Esophagus muscularis mucosa (tissue), 4 donors: ENCODE data around the gene SF3A2. TPM values are rescaled to one million over a fixed set of nuclear protein-coding genes. Genes with fewer than 3 reads are reported as not detected.

Source experiments
- DNase-seq: peaks from one replicate; pipeline ENCODE4 v3.0.0-alpha.2; 2017; ENCODE audit errors: extremely low spot score
- H3K27ac ChIP-seq, 4 donors: fragments of 200-600 bp; sonication (generic); replicated peaks in 1 of 4; 1 replicate in 3 of 4; 2 replicates in 1 of 4; pipeline ENCODE4 v1.5.1; 2016 to 2019; ENCODE audit warnings: mild to moderate bottlenecking in 1 of 4
- H3K27me3 ChIP-seq, 4 donors: fragments of 200-600 bp; sonication (generic); one replicate each; pipeline versions ENCODE4 v1.5.1 to v1.6.0; 2016 to 2019
- H3K36me3 ChIP-seq, 4 donors: fragments of 200-600 bp; sonication (generic); one replicate each; pipeline ENCODE4 v1.5.1; 2016 to 2019
- H3K4me1 ChIP-seq, 4 donors: fragments of 200-600 bp; sonication (generic); one replicate each; pipeline ENCODE4 v1.5.1; 2016 to 2019
- H3K4me3 ChIP-seq, 4 donors: fragments of 200-600 bp; sonication (generic); 1 replicate in 2 of 4; 2 replicates in 2 of 4; pipeline ENCODE4 v1.5.1; 2016 to 2019; ENCODE audit warnings: mild to moderate bottlenecking in 4 of 4, moderate library complexity in 1 of 4
- H3K9me3 ChIP-seq, 4 donors: fragments of 200-600 bp; sonication (generic); 1 replicate in 3 of 4; 2 replicates in 1 of 4; pipeline ENCODE4 v1.5.1; 2016 to 2019
- CTCF ChIP-seq, 3 experiments: fragments of 200-600 bp in 2 of 3; fragments of 450-650 bp in 1 of 3; sonication (generic) in 2 of 3; IDR thresholded peaks; one replicate each; pipeline ENCODE4 v1.5.1; 2017 to 2019; ENCODE audit warnings: antibody characterized with exemption in 3 of 3, mild to moderate bottlenecking in 2 of 3, moderate library complexity in 1 of 3
- EP300 ChIP-seq: sonication (generic); formaldehyde crosslinking; IDR thresholded peaks from one replicate; pipeline ENCODE4 v1.6.1; 2017; ENCODE audit warnings: antibody characterized with exemption
- POLR2A ChIP-seq: fragments of 450-650 bp; IDR thresholded peaks from one replicate; pipeline ENCODE4 v1.6.1; 2017; ENCODE audit warnings: antibody characterized with exemption, moderate library complexity, mild to moderate bottlenecking, low read depth
- POLR2AphosphoS5 ChIP-seq, 2 donors: sonication (generic); formaldehyde crosslinking; IDR thresholded peaks; one replicate each; pipeline ENCODE4 v1.6.1; 2017; ENCODE audit warnings: antibody characterized with exemption in 2 of 2
- WGBS: methylation state at CpG from one replicate; pipeline ENCODE4 v1.1.5; 2018; 5-methylcytosine and 5-hydroxymethylcytosine counted together
- intact Hi-C: fragments of 100-400 bp; cut with DNase I; formaldehyde crosslinking; loops from one replicate; pipeline ENCODE4 v1.15.1; 2023
- total RNA-seq, 4 donors: library from RNA; depleted of rRNA; stranded (reverse); fragments of >200 nt; gene quantifications; one replicate each; pipeline versions ENCODE4 v1.1.0 to v1.2.1, GENCODE V29; 2016

Gene SF3A2
- total RNA-seq = 10 to 100 TPM; 29.5 to 56.9 (median 35.3) TPM

GRCh38 chr19:2236314-2237050 lies at the start of gene SF3A2, which contains the start of gene PLEKHJ1:
TSS of gene SF3A2 (plus strand) at chr19:2236824. CDS start at chr19:2243419, 6,595 bp downstream.
TSS of gene PLEKHJ1 (minus strand) at chr19:2236329. CDS start at chr19:2236248, 81 bp downstream.
- H3K4me1 ChIP-seq = peaks cover 66 to 86% (median 71%) of the 10 kb centered on the region in 4 donors
- peak; percentile 99 for DNase-seq
- no peaks in the 10 kb centered on the region for H3K9me3 ChIP-seq
- WGBS = 1% methylated on average over 17 of the region's 80 CpGs
- H3K36me3 ChIP-seq = peaks cover 7 to 30% (median 27%) of the 10 kb centered on the region in 4 donors
- no peak for TF ChIP-seq EP300
- peak; percentile 74 for TF ChIP-seq POLR2A
- TF ChIP-seq CTCF (IDR thresholded peaks at IDR 0.05) = peak; percentile 99 to 100 (median 100)
- TF ChIP-seq POLR2AphosphoS5 (IDR thresholded peaks at IDR 0.05) = peak; percentile 95 to 97
- intact Hi-C loops = loop anchor here (1.0 to 5.0 kb wide), 3 partner anchors 36 to 156 kb away; partner anchors contain the start of gene AP3D1
- no peaks in the 10 kb centered on the region for H3K27me3 ChIP-seq
- peak within 1 kb of the TSS; percentile 88 to 100 (median 98) for H3K4me3 ChIP-seq
- H3K27ac ChIP-seq = peak within 1 kb of the TSS; percentile 94 to 99 (median 96)

GRCh38 chr19:2187159-2187558 lies 49.5 kb upstream of the SF3A2 start:
- H3K4me1 ChIP-seq = peaks cover 57 to 85% (median 63%) of the 10 kb centered on the region in 4 donors
- H3K9me3 ChIP-seq = no peaks in the 10 kb centered on the region
- peaks cover 11 to 63% (median 47%) of the 10 kb centered on the region in 4 donors for H3K36me3 ChIP-seq
- no peak for TF ChIP-seq EP300
- no peak for TF ChIP-seq POLR2AphosphoS5 (IDR thresholded peaks at IDR 0.05)
- TF ChIP-seq CTCF (IDR thresholded peaks at IDR 0.05) = no peak
- no peak for TF ChIP-seq POLR2A
- H3K27ac ChIP-seq = peak overlapping the region; percentile 82 to 90 (median 87)
- intact Hi-C loops = no loop called here
- WGBS = 76% methylated on average over 13 of the region's 13 CpGs
- no peaks in the 10 kb centered on the region for H3K27me3 ChIP-seq
- no peak for DNase-seq
- no peak overlapping the region for H3K4me3 ChIP-seq

GRCh38 chr19:2188708-2189385 lies 47.8 kb upstream of the SF3A2 start:
- intact Hi-C loops = no loop called here
- H3K9me3 ChIP-seq = no peaks in the 10 kb centered on the region

GRCh38 chr19:2189880-2190279 lies 46.7 kb upstream of the SF3A2 start:
- Histone ChIP-seq H3K27ac (no peak overlapping the region), H3K4me1 (peaks cover 47 to 58% (median 51%) of the 10 kb centered on the region in 4 donors), H3K9me3 (no peaks in the 10 kb centered on the region), H3K4me3 (no peak overlapping the region), H3K27me3 (no peaks in the 10 kb centered on the region), H3K36me3 (peaks cover 23 to 64% (median 60%) of the 10 kb centered on the region in 4 donors)
- WGBS = 62% methylated on average over 6 of the region's 16 CpGs
- no peak for DNase-seq
- intact Hi-C loops = no loop called here
- no peak for TF ChIP-seq POLR2AphosphoS5 (IDR thresholded peaks at IDR 0.05)
- TF ChIP-seq POLR2A = no peak
- TF ChIP-seq EP300 = no peak
- no peak for TF ChIP-seq CTCF (IDR thresholded peaks at IDR 0.05)

More at GRCh38 chr19:2188708-2189385, 47.8 kb upstream of the SF3A2 start:
- Histone ChIP-seq H3K4me3 (no peak overlapping the region), H3K36me3 (peaks cover 13 to 62% (median 51%) of the 10 kb centered on the region in 4 donors), H3K4me1 (peaks cover 57 to 69% (median 58%) of the 10 kb centered on the region in 4 donors), H3K27ac (peak overlapping the region in 2 of 4 donors; percentile 89 to 90), H3K27me3 (no peaks in the 10 kb centered on the region)
- 91% methylated on average over 9 of the region's 19 CpGs for WGBS
- TF ChIP-seq CTCF (IDR thresholded peaks at IDR 0.05) = no peak
- no peak for TF ChIP-seq POLR2AphosphoS5 (IDR thresholded peaks at IDR 0.05)
- no peak for TF ChIP-seq POLR2A
- DNase-seq = no peak
